GM12878 (cell line): ENCODE measurements around the gene SMIM12. TPM values are rescaled to one million over a fixed set of nuclear protein-coding genes. Genes with fewer than 3 reads are reported as not detected.

Source experiments
- ATAC-seq: fragments of 200-7000 bp; cut with Tn5 transposase; 3 replicates; pipeline ENCODE4 v1.9.1; 2020; ENCODE audit warnings: mild to moderate bottlenecking, moderate library complexity
- BruUV-seq: library from RNA; stranded (reverse); fragments of 400-500 nt; replicated peaks from 2 replicates; lab custom pipeline; 2021; lab: Mats Ljungman, UMichigan
- CTCF ChIA-PET: fragments of 300-600 bp; sonication (Branson Sonifier 250); formaldehyde crosslinking; extraction: SDS; loops from one replicate; lab custom pipeline; 2021; ENCODE audit warnings: inconsistent platforms; lab: Yijun Ruan, JAX
- POLR2A ChIA-PET: fragments of 350-600 bp; formaldehyde crosslinking; extraction: SDS; loops from one replicate; lab custom pipeline; 2021; ENCODE audit warnings: inconsistent platforms; lab: Charles Lee
- RAD21 ChIA-PET: fragments of 300-600 bp; sonication (Branson Sonifier 250); formaldehyde crosslinking; loops from one replicate; lab custom pipeline; 2023; ENCODE audit warnings: antibody characterized with exemption; ENCODE audit not compliant: unreplicated experiment; lab: Charles Lee
- SMC1A ChIA-PET: fragments of 300-600 bp; sonication (Branson Sonifier 250); formaldehyde crosslinking; loops from one replicate; lab custom pipeline; 2023; ENCODE audit not compliant: unreplicated experiment, uncharacterized antibody; lab: Charles Lee
- DNase-seq: peaks from one replicate; pipeline ENCODE4 v3.0.0-alpha.2; 2011; ENCODE audit warnings: low read depth, low spot score
- FAIRE-seq: peaks from 3 replicates; lab custom pipeline; 2011; peaks lifted over from hg19 to GRCh38; lab: Jason Lieb, UNC
- H2AFZ ChIP-seq: 2 replicates; pipeline ENCODE4 v1.6.0; 2011; ENCODE audit warnings: low read depth, low read length, control low read depth; ENCODE audit not compliant: control insufficient read depth
- H3K27ac ChIP-seq: 2 replicates; pipeline ENCODE4 v1.5.1; 2011; ENCODE audit warnings: control low read depth; ENCODE audit not compliant: control insufficient read depth, insufficient read depth
- H3K27me3 ChIP-seq, 2 experiments: replicated peaks in 1 of 2; 2 replicates each; pipeline versions ENCODE4 v1.6.0 to v1.6.1; 2011; ENCODE audit warnings: low read length in 1 of 2; ENCODE audit not compliant: control insufficient read depth in 2 of 2, insufficient read depth in 2 of 2
- H3K36me3 ChIP-seq, 2 experiments: 2 replicates each; pipeline ENCODE4 v1.5.1; 2011; ENCODE audit warnings: low read length in 1 of 2; ENCODE audit not compliant: control insufficient read depth in 2 of 2, insufficient read depth in 2 of 2
- H3K4me1 ChIP-seq: 2 replicates; pipeline ENCODE4 v1.6.1; 2011; ENCODE audit warnings: mild to moderate bottlenecking, low read length, moderate library complexity, mixed read lengths; ENCODE audit not compliant: control insufficient read depth, insufficient read depth
- H3K4me2 ChIP-seq: 2 replicates; pipeline ENCODE4 v1.6.0; 2011; ENCODE audit warnings: control low read depth; ENCODE audit not compliant: control insufficient read depth, insufficient read depth
- H3K4me3 ChIP-seq: fragments of 200-600 bp; sonication (generic); 2 replicates; pipeline ENCODE4 v1.5.1; 2016
- H3K79me2 ChIP-seq: 2 replicates; pipeline ENCODE4 v1.6.0; 2011; ENCODE audit warnings: low read length; ENCODE audit not compliant: control insufficient read depth, insufficient read depth
- H3K9ac ChIP-seq: 2 replicates; pipeline ENCODE4 v1.8.0; 2011; ENCODE audit warnings: low read length, control low read depth, mixed read lengths; ENCODE audit not compliant: control insufficient read depth, insufficient read depth
- H3K9me3 ChIP-seq: replicated peaks from 3 replicates; pipeline ENCODE4 v1.5.1; 2011; ENCODE audit warnings: mild to moderate bottlenecking, low read length; ENCODE audit not compliant: control insufficient read depth, insufficient read depth
- H4K20me1 ChIP-seq: 2 replicates; pipeline ENCODE4 v1.6.0; 2011; ENCODE audit not compliant: control insufficient read depth, insufficient read depth
- CBX3 ChIP-seq: fragments of 200-600 bp; sonication (generic); IDR thresholded peaks from 2 replicates; pipeline ENCODE4 v1.6.1; 2016; ENCODE audit warnings: low read depth, borderline replicate concordance
- CEBPB ChIP-seq, 2 experiments: fragments of 150-350 bp in 1 of 2; IDR thresholded peaks; 2 replicates each; pipeline ENCODE4 v1.6.1; 2012 to 2014; ENCODE audit warnings: low read depth in 2 of 2, low read length in 2 of 2, borderline replicate concordance in 1 of 2, inconsistent platforms in 1 of 2
- EED ChIP-seq: sonication (generic); IDR thresholded peaks from 2 replicates; pipeline ENCODE4 v1.6.1; 2016; ENCODE audit warnings: antibody characterized with exemption, low read depth
- HDAC2 ChIP-seq: fragments of 200-600 bp; sonication (generic); IDR thresholded peaks from 2 replicates; pipeline ENCODE4 v1.6.1; 2017
- MEF2B ChIP-seq: fragments of 450-650 bp; IDR thresholded peaks from 2 replicates; pipeline ENCODE4 v1.6.1; 2018; ENCODE audit warnings: mild to moderate bottlenecking, moderate library complexity; ENCODE audit not compliant: partially characterized antibody, poor library complexity, severe bottlenecking
- RUNX3 ChIP-seq: IDR thresholded peaks from 2 replicates; pipeline ENCODE4 v1.6.1; 2012; ENCODE audit warnings: low read length, inconsistent platforms
- STAT1 ChIP-seq: fragments of 450-650 bp; conservative IDR thresholded peaks from 2 replicates; pipeline ENCODE4 v1.6.1; 2014; ENCODE audit warnings: antibody characterized with exemption, mild to moderate bottlenecking
- TBL1XR1 ChIP-seq: IDR thresholded peaks from 2 replicates; pipeline ENCODE4 v1.6.1; 2012; ENCODE audit warnings: low read depth, low read length, improper control_type of control experiment
- WRNIP1 ChIP-seq: IDR thresholded peaks from 2 replicates; pipeline ENCODE4 v1.6.1; 2011; ENCODE audit warnings: low read depth, low read length, improper control_type of control experiment, borderline replicate concordance
- ZNF207 ChIP-seq: fragments of 450-650 bp; IDR thresholded peaks from 2 replicates; pipeline ENCODE4 v1.6.1; 2014; ENCODE audit warnings: antibody characterized with exemption, mild to moderate bottlenecking, borderline replicate concordance
- WGBS: methylation state at CpG from one replicate; pipeline ENCODE4 v1.1.6; 2016; ENCODE audit warnings: low lambda C conversion rate; ENCODE audit not compliant: insufficient replicate concordance, insufficient coverage; ENCODE audit errors: missing lambda C conversion rate; 5-methylcytosine and 5-hydroxymethylcytosine counted together
- in situ Hi-C: fragments of 300-500 bp; cut with MboI; formaldehyde crosslinking; loops from 9 replicates; pipeline ENCODE4 v1.14.3; 2018; ENCODE audit warnings: mixed read lengths
- intact Hi-C: fragments of 100-400 bp; cut with micrococcal nuclease; formaldehyde crosslinking; loops from one replicate; pipeline ENCODE4 v1.14.2; 2022; ENCODE audit not compliant: unreplicated experiment
- polyA plus RNA-seq, 11 experiments: library from polyadenylated mRNA; depleted of rRNA in 4 of 11; unstranded in 6 of 11; stranded (reverse) in 5 of 11; fragments of >200 nt; fragmentation: Nextera tagmentation in 4 of 11; fragmentation: Illumina TruSeq in 1 of 11; extraction: Ambion mirVana in 4 of 11; extraction: Trizol in 1 of 11; gene quantifications; 1 replicate in 1 of 11; 2 replicates in 10 of 11; pipeline versions ENCODE4 v1.2.1 to v1.2.3, GENCODE V29; 2011 to 2016; ENCODE audit warnings: inconsistent platforms in 2 of 11, missing spikeins in 2 of 11, low read depth in 1 of 11
- total RNA-seq, 4 experiments: library from RNA; depleted of rRNA in 3 of 4; stranded (reverse); fragments of >200 nt in 3 of 4; fragmentation: Illumina TruSeq in 1 of 4; extraction: Trizol in 1 of 4; gene quantifications; 2 replicates each; pipeline versions ENCODE4 v1.2.1 to v1.2.3, GENCODE V29; 2013 to 2021
- TF ChIP-seq, protein P1 (sequence below): fragments of 150-350 bp; IDR thresholded peaks from 2 replicates; pipeline ENCODE4 v1.6.1; 2016; ENCODE audit warnings: low read depth, low read length

Gene SMIM12
- total and polyA plus RNA-seq, 10 of the 15 experiments (the other 5 are each of a cell fraction or from before 2014, with no cell fraction given): 26.1 to 81.5 (median 44.1) TPM

DNA sequence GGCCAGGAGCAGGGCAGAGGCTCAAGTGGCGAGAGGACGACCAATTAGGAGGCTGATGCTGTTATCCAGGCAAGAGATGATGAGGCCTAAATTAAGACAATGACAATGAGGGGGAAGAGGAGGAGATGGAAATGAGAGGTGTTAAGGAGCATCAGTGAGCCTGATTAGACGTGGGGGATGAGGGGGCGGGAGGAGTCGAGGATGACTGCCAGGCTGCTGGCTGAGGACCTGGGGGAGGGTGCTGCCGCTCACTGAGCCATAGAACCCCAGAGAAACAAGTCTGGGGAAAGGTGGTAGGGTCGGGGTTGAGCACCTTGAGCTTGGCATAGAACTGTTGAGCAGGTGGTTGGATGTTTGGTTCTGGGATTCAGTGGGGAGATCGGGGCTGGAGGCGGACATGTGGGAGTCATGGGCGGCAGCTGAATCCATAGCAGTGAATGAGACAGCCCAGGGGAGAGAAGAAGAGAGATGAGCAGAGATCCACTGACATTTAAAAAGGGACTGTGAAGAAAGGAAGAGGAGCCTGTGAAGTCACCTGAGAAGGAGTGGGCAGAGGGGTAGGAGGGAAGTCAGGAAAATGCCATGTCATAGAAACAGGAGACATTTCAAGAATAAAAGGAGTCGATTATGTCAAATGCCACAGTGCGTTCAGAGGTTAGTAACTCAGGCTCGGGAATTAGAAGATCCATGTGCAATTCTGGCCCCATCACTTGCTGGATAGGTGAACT, 41.4 kb upstream of the SMIM12 start (continued):
- TF ChIP-seq RUNX3 (no peak), CBX3 (no peak)

DNA sequence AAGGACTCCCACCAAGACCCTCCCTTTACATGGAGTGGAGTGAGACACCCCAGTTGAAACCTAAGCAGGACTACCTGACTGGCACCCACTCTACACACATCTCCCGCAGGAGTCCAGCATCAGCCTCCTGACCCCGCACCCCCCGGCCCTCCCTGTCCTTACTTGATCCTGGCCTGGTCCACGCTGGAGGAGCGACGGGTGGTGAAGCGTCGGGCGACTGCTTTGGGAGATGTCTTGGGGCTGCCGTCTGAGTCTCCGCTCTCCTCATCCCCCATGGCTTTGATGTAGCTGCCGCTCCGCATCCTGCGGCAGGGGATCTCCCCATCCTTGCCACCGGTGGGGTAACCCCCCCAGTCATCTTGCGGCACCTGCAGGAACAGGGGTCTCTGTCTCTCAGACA, 40.4 kb upstream of the SMIM12 start:
- Histone ChIP-seq H3K79me2 (no peaks in the 10 kb centered on the region), H3K4me3 (no peak overlapping the region), H3K27me3 (peaks cover 0 to 8% of the 10 kb centered on the region in 2 experiments; a peak in 3 of 4 replicates), H3K36me3 (no peaks in the 10 kb centered on the region), H2AFZ (no peak overlapping the region), H3K27ac (no peak overlapping the region), H4K20me1 (no peaks in the 10 kb centered on the region), H3K9me3 (no peaks in the 10 kb centered on the region), H3K9ac (no peak overlapping the region), H3K4me2 (no peak overlapping the region), H3K4me1 (no peaks in the 10 kb centered on the region)
- DNase-seq (no peak), FAIRE-seq (no peak), ATAC-seq (no peak)
- WGBS: 56% methylated on average over 4 of the region's 16 CpGs
- ChIA-PET POLR2A (no interaction called here), RAD21 (no interaction called here), SMC1A (no interaction called here), CTCF (no interaction called here)
- in situ Hi-C loops: no loop called here
- intact Hi-C loops: no loop called here
- TF ChIP-seq CEBPB (IDR thresholded peaks at IDR 0.05; ENCODE audit: borderline replicate concordance in 1 of 2, low read depth in 2 of 2, low read length in 2 of 2): no peak
- TF ChIP-seq TBL1XR1: no peak
- TF ChIP-seq ZNF207: no peak
- TF ChIP-seq MEF2B: no peak
- TF ChIP-seq HDAC2: no peak
- TF ChIP-seq STAT1: no peak
- no peak for TF ChIP-seq WRNIP1
- TF ChIP-seq, protein P1, sequence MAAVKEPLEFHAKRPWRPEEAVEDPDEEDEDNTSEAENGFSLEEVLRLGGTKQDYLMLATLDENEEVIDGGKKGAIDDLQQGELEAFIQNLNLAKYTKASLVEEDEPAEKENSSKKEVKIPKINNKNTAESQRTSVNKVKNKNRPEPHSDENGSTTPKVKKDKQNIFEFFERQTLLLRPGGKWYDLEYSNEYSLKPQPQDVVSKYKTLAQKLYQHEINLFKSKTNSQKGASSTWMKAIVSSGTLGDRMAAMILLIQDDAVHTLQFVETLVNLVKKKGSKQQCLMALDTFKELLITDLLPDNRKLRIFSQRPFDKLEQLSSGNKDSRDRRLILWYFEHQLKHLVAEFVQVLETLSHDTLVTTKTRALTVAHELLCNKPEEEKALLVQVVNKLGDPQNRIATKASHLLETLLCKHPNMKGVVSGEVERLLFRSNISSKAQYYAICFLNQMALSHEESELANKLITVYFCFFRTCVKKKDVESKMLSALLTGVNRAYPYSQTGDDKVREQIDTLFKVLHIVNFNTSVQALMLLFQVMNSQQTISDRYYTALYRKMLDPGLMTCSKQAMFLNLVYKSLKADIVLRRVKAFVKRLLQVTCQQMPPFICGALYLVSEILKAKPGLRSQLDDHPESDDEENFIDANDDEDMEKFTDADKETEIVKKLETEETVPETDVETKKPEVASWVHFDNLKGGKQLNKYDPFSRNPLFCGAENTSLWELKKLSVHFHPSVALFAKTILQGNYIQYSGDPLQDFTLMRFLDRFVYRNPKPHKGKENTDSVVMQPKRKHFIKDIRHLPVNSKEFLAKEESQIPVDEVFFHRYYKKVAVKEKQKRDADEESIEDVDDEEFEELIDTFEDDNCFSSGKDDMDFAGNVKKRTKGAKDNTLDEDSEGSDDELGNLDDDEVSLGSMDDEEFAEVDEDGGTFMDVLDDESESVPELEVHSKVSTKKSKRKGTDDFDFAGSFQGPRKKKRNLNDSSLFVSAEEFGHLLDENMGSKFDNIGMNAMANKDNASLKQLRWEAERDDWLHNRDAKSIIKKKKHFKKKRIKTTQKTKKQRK: no peak
- no peak for TF ChIP-seq CBX3
- TF ChIP-seq EED: no peak
- BruUV-seq: no TSS peak
